GM12891 (cell line): Measurements from ENCODE around the gene TPX2.
"Not testable (repeated sequence)": the region's sequence is repeated elsewhere in the genome, so short reads cannot be mapped to it uniquely, and the experiment has no call there.

ENCODE experiments used
- DNase-seq: peaks from one replicate; pipeline ENCODE4 v3.0.0; 2011; ENCODE audit warnings: low spot score; ENCODE audit not compliant: insufficient read length
- FAIRE-seq: peaks from 2 replicates; lab custom pipeline; 2011; peaks lifted over from hg19 to GRCh38; lab: Jason Lieb, UNC
- PAX5 ChIP-seq: IDR thresholded peaks from 2 replicates; pipeline ENCODE4 v1.6.1; 2011; ENCODE audit warnings: low read length, moderate library complexity, mild to moderate bottlenecking; ENCODE audit not compliant: insufficient read depth, severe bottlenecking
- POLR2A ChIP-seq: IDR thresholded peaks from 2 replicates; pipeline ENCODE4 v1.6.1; 2011; ENCODE audit warnings: low read depth, low read length, control low read depth
- POLR2AphosphoS5 ChIP-seq: IDR thresholded peaks from 2 replicates; pipeline ENCODE4 v1.6.1; 2011; ENCODE audit warnings: low read depth, low read length, control low read depth
- POU2F2 ChIP-seq: IDR thresholded peaks from 2 replicates; pipeline ENCODE4 v1.6.1; 2011; ENCODE audit warnings: low read depth, mild to moderate bottlenecking, control low read depth, low read length, moderate library complexity
- SPI1 ChIP-seq: IDR thresholded peaks from 2 replicates; pipeline ENCODE4 v1.6.1; 2011; ENCODE audit warnings: low read depth, low read length, control low read depth
- TAF1 ChIP-seq: IDR thresholded peaks from 2 replicates; pipeline ENCODE4 v1.6.1; 2011; ENCODE audit warnings: low read depth, low read length, control low read depth

The TPX2 gene

GRCh38 chr20:31821427-31821826 lies 82.3 kb downstream of the TPX2 start:
- no peak for FAIRE-seq
- TF ChIP-seq POLR2A: no peak
- TF ChIP-seq POLR2AphosphoS5: no peak
- no peak for TF ChIP-seq PAX5
- TF ChIP-seq SPI1: no peak
- no peak for TF ChIP-seq POU2F2
- no peak for TF ChIP-seq TAF1
- DNase-seq: no peak

- DNase-seq: peak; percentile 93
- FAIRE-seq: peak; percentile 89
- no peak for TF ChIP-seq PAX5
These were observed 83.6 kb downstream of the TPX2 start for GRCh38 chr20:31822421-31823330.

DNA sequence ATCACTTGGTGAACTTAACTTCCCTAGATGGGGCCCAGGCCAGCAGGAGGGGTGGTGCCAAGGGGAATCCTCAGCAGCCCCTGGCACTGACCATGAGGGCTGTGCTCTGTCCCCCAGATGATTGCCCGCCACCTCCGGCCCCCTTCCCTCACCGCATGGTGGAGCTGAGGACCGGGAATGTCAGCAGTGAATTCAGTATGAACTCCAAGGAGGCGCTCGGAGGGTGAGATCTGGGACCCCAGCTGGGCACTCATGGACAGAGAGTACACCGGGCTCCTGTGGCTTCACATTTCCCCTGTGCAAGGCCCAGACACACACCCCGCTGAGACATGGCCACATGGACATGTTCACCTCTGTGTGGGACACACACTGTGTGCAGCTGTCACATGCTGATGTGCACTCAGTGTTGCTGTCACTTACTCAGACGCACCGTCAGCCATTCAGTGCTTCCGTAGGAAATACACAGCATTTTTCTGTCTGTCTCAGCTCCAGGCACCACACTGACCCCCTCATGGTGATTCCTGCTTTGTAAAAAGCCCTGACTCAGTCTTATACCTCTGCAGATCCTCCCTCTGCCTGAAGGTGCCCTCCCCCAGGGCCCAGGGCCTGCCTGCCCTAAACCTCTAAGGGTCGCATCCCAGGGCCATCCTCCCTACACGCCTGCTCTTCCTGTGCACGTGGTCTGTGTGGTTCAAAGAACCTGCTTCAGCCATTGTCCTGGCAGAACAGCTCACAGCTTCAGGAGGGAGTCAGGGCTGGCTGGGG lies 84.5 kb downstream of the TPX2 start:
- no peak for FAIRE-seq
- no peak for DNase-seq
- TF ChIP-seq POLR2A (no peak), SPI1 (no peak), TAF1 (no peak), POLR2AphosphoS5 (no peak), POU2F2 (no peak), PAX5 (no peak)

GRCh38 chr20:31824125-31824485 lies 85.0 kb downstream of the TPX2 start:
- FAIRE-seq: no peak
- DNase-seq: no peak
- TF ChIP-seq PAX5 (no peak), POU2F2 (no peak), POLR2A (no peak), POLR2AphosphoS5 (no peak), TAF1 (no peak), SPI1 (no peak)

GRCh38 chr20:31824554-31825313 lies 85.6 kb downstream of the TPX2 start:
- TF ChIP-seq TAF1: no peak
- TF ChIP-seq POLR2A: no peak
- no peak for TF ChIP-seq PAX5
- no peak for TF ChIP-seq SPI1
- no peak for TF ChIP-seq POLR2AphosphoS5
- no peak for TF ChIP-seq POU2F2
- FAIRE-seq: no peak
- no peak for DNase-seq

GRCh38 chr20:31826074-31826473 lies 87.0 kb downstream of the TPX2 start:
- DNase-seq (no peak), FAIRE-seq (no peak)
- no peak for TF ChIP-seq TAF1
- no peak for TF ChIP-seq POLR2AphosphoS5
- no peak for TF ChIP-seq POU2F2
- TF ChIP-seq POLR2A: no peak
- no peak for TF ChIP-seq PAX5
- TF ChIP-seq SPI1: no peak

GRCh38 chr20:31827059-31827458 lies 88.0 kb downstream of the TPX2 start:
- FAIRE-seq: no peak
- TF ChIP-seq POLR2A (no peak), TAF1 (no peak), POLR2AphosphoS5 (no peak), POU2F2 (no peak), SPI1 (no peak), PAX5 (no peak)
- no peak for DNase-seq

DNA sequence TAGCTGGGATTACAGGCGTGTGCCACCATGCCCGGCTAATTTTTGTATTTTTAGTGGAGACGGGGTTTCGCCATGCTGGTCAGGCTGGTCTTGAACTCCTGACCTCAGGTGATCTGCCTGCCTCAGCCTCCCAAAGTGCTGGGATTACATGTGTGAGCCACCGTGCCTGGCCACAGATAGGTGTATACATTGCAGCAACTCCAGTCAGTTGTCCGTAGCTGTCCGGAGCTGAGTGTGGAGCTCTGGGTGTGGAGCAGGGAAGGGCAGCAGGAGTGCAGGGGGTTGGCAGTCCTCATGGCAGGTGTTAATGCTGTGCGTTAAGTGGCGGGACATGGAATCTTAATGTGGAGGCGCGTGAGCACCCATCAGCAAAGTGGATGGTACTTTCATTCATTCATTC lies 88.9 kb downstream of the TPX2 start:
- not testable (repeated sequence) for FAIRE-seq, DNase-seq

DNA sequence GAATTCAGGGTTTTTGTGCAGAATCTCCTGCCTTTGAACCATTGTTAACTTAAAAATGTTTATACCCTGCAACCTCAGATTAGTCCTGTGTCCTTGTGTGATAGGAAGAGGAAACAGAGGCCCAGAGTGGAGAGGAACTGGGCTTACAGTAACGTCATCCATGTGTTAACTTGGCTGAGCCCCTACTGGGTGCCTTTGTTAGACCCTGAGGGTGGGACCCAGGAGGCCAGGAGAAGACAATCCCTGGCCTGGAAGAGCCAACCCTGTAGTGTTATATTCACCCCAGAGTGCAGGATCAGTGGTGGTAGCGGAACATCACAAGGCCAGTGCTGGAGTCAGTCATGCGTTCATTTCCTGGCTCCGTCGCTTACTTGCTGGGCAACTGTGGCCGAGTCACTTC lies 90.6 kb downstream of the TPX2 start:
- no peak for DNase-seq
- no peak for FAIRE-seq
- no peak for TF ChIP-seq POLR2AphosphoS5
- TF ChIP-seq TAF1: no peak
- no peak for TF ChIP-seq POU2F2
- TF ChIP-seq POLR2A: no peak
- TF ChIP-seq SPI1: no peak
- TF ChIP-seq PAX5: no peak
